H9 (cell line): ENCODE data around the gene MCM8. TPM values are rescaled to one million over a fixed set of nuclear protein-coding genes. Genes with fewer than 3 reads are reported as not detected.

ENCODE experiments used
- DNase-seq: peaks from one replicate; pipeline ENCODE4 v3.0.0-alpha.2; 2017
- H2AFZ ChIP-seq: one replicate; pipeline ENCODE4 v1.6.1; 2013; ENCODE audit warnings: mild to moderate bottlenecking, low read length, control low read depth, moderate library complexity
- H2AK5ac ChIP-seq: 2 replicates; pipeline ENCODE4 v1.6.1; 2013; ENCODE audit warnings: low read length, control low read depth, mixed read lengths; ENCODE audit not compliant: insufficient read length
- H2BK120ac ChIP-seq: one replicate; pipeline ENCODE4 v1.6.1; 2013; ENCODE audit warnings: low read depth, mild to moderate bottlenecking, low read length, control low read depth, inconsistent platforms; ENCODE audit not compliant: poor library complexity, severe bottlenecking
- H2BK12ac ChIP-seq: 2 replicates; pipeline ENCODE4 v1.6.1; 2013; ENCODE audit warnings: low read length, control low read depth, mixed read lengths, low read depth; ENCODE audit not compliant: insufficient read length
- H2BK15ac ChIP-seq: 2 replicates; pipeline ENCODE4 v1.6.1; 2013; ENCODE audit warnings: low read depth, low read length, control low read depth
- H2BK20ac ChIP-seq: one replicate; pipeline ENCODE4 v1.6.1; 2013; ENCODE audit warnings: low read depth, mild to moderate bottlenecking, low read length, control low read depth, inconsistent platforms; ENCODE audit not compliant: poor library complexity, severe bottlenecking
- H2BK5ac ChIP-seq: 2 replicates; pipeline ENCODE4 v1.6.1; 2013; ENCODE audit warnings: low read length, control low read depth, mixed read lengths; ENCODE audit not compliant: insufficient read length
- H3K14ac ChIP-seq: 2 replicates; pipeline ENCODE4 v1.6.1; 2013; ENCODE audit warnings: low read length, control low read depth; ENCODE audit not compliant: insufficient read depth
- H3K18ac ChIP-seq: 2 replicates; pipeline ENCODE4 v1.6.1; 2013; ENCODE audit warnings: low read depth, mild to moderate bottlenecking, mixed read lengths, low read length, control low read depth; ENCODE audit not compliant: insufficient read length
- H3K23ac ChIP-seq: 2 replicates; pipeline ENCODE4 v1.6.1; 2013; ENCODE audit warnings: low read length, control low read depth, mixed read lengths, low read depth; ENCODE audit not compliant: insufficient read length
- H3K23me2 ChIP-seq: 2 replicates; pipeline ENCODE4 v1.6.1; 2013; ENCODE audit warnings: low read depth, mild to moderate bottlenecking, mixed read lengths, low read length, control low read depth; ENCODE audit not compliant: insufficient read length, poor library complexity, severe bottlenecking
- H3K27ac ChIP-seq: 2 replicates; pipeline ENCODE4 v1.5.1; 2013; ENCODE audit warnings: low read length, control low read depth, mixed read lengths, low read depth; ENCODE audit not compliant: insufficient read length
- H3K27me3 ChIP-seq: 2 replicates; pipeline ENCODE4 v1.6.1; 2013; ENCODE audit warnings: low read length, control low read depth, inconsistent platforms; ENCODE audit not compliant: insufficient read depth
- H3K4ac ChIP-seq: 2 replicates; pipeline ENCODE4 v1.6.1; 2013; ENCODE audit warnings: low read depth, mild to moderate bottlenecking, control low read depth, inconsistent platforms, low read length, moderate library complexity
- H3K4me1 ChIP-seq: 2 replicates; pipeline ENCODE4 v1.6.1; 2013; ENCODE audit warnings: low read length, control low read depth, inconsistent platforms; ENCODE audit not compliant: insufficient read depth
- H3K4me2 ChIP-seq: 2 replicates; pipeline ENCODE4 v1.6.1; 2013; ENCODE audit warnings: low read length, control low read depth, mixed read lengths; ENCODE audit not compliant: insufficient read length, insufficient read depth
- H3K56ac ChIP-seq: 2 replicates; pipeline ENCODE4 v1.6.1; 2013; ENCODE audit warnings: low read depth, mild to moderate bottlenecking, mixed read lengths, low read length, control low read depth; ENCODE audit not compliant: insufficient read length
- H3K79me1 ChIP-seq: 2 replicates; pipeline ENCODE4 v1.6.1; 2013; ENCODE audit warnings: low read depth, mild to moderate bottlenecking, moderate library complexity, low read length, control low read depth, inconsistent platforms; ENCODE audit not compliant: insufficient read depth, poor library complexity, severe bottlenecking
- H3K79me2 ChIP-seq: 2 replicates; pipeline ENCODE4 v1.6.1; 2013; ENCODE audit warnings: low read length, control low read depth, inconsistent platforms; ENCODE audit not compliant: insufficient read depth
- H3K9ac ChIP-seq: 2 replicates; pipeline ENCODE4 v1.6.1; 2013; ENCODE audit warnings: low read length, control low read depth, mixed read lengths; ENCODE audit not compliant: insufficient read length; ENCODE audit errors: extremely low read depth
- H3K9me3 ChIP-seq: one replicate; pipeline ENCODE4 v1.6.1; 2013; ENCODE audit warnings: low read depth, low read length, inconsistent platforms; ENCODE audit not compliant: control insufficient read depth
- H3T11ph ChIP-seq: one replicate; pipeline ENCODE4 v1.6.1; 2013; ENCODE audit warnings: mild to moderate bottlenecking, low read length, control low read depth, inconsistent platforms
- H4K20me1 ChIP-seq: one replicate; pipeline ENCODE4 v1.6.1; 2013; ENCODE audit not compliant: control insufficient read depth, insufficient read length, insufficient read depth
- H4K5ac ChIP-seq: 2 replicates; pipeline ENCODE4 v1.6.1; 2013; ENCODE audit warnings: low read depth, mild to moderate bottlenecking, mixed read lengths, low read length, control low read depth; ENCODE audit not compliant: insufficient read length
- H4K8ac ChIP-seq: replicated peaks from 2 replicates; pipeline ENCODE4 v1.6.1; 2013; ENCODE audit warnings: low read length, control low read depth, mixed read lengths, low read depth; ENCODE audit not compliant: insufficient read length
- H4K91ac ChIP-seq: 2 replicates; pipeline ENCODE4 v1.6.1; 2013; ENCODE audit warnings: low read depth, mild to moderate bottlenecking, moderate library complexity, mixed read lengths, low read length, control low read depth; ENCODE audit not compliant: insufficient read length
- H3K27ac Mint-ChIP-seq, 3 experiments: 2 replicates in 2 of 3; 3 replicates in 1 of 3; pipeline ENCODE4 v1.8.0; 2020 to 2021; ENCODE audit warnings: mixed read lengths in 3 of 3, mild to moderate bottlenecking in 1 of 3, moderate library complexity in 1 of 3
- H3K27me3 Mint-ChIP-seq: 2 replicates; pipeline ENCODE4 v1.8.0; 2021; ENCODE audit warnings: low read depth, mild to moderate bottlenecking, moderate library complexity, mixed read lengths
- H3K36me3 Mint-ChIP-seq, 3 experiments: 2 replicates in 2 of 3; 3 replicates in 1 of 3; pipeline ENCODE4 v1.8.0; 2020 to 2021; ENCODE audit warnings: low read depth in 3 of 3, mixed read lengths in 3 of 3; ENCODE audit not compliant: insufficient read depth in 1 of 3
- H3K4me1 Mint-ChIP-seq, 2 experiments: 2 replicates each; pipeline ENCODE4 v1.8.0; 2020; ENCODE audit warnings: mixed read lengths in 2 of 2
- H3K4me3 Mint-ChIP-seq, 2 experiments: 2 replicates in 1 of 2; 3 replicates in 1 of 2; pipeline ENCODE4 v1.8.0; 2020 to 2021; ENCODE audit warnings: mild to moderate bottlenecking in 2 of 2, mixed read lengths in 2 of 2, moderate library complexity in 1 of 2
- H3K9me3 Mint-ChIP-seq, 2 experiments: 2 replicates in 1 of 2; 3 replicates in 1 of 2; pipeline ENCODE4 v1.8.0; 2020; ENCODE audit warnings: mild to moderate bottlenecking in 2 of 2, mixed read lengths in 2 of 2, moderate library complexity in 1 of 2
- CTCF ChIP-seq: fragments of 200-600 bp; sonication (generic); conservative IDR thresholded peaks from 3 replicates; pipeline ENCODE4 v1.8.0; 2021; ENCODE audit warnings: antibody characterized with exemption, mild to moderate bottlenecking
- WGBS: extraction: QIAGEN DNeasy Blood & Tissue Kit; methylation state at CpG from one replicate; pipeline ENCODE4 v1.1.7; 2013; ENCODE audit warnings: missing lambda C conversion rate, low lambda C conversion rate, mixed read lengths; ENCODE audit not compliant: insufficient read length; ENCODE audit errors: extremely low coverage; 5-methylcytosine and 5-hydroxymethylcytosine counted together
- total RNA-seq: library from RNA; stranded (reverse); gene quantifications from 2 replicates; pipeline ENCODE4 v1.2.1, GENCODE V29; 2021

The MCM8 gene
- total RNA-seq, 1 experiment from 2014 or later, result 32.2 TPM

GRCh38 chr20:5908981-5909380 lies 41.5 kb upstream of the MCM8 start:
- Mint-ChIP-seq H3K36me3 (no peaks in the 10 kb centered on the region), H3K4me1 (peaks cover 17 to 24% of the 10 kb centered on the region in 2 experiments), H3K27me3 (peaks cover 40% of the 10 kb centered on the region), H3K9me3 (no peaks in the 10 kb centered on the region), H3K4me3 (no peak overlapping the region), H3K27ac (no peak overlapping the region)
- H4K5ac ChIP-seq, result no peak overlapping the region
- no CpG with 5 or more reads among the region's 2 CpGs for WGBS
- H2AFZ ChIP-seq, result no peak overlapping the region
- H3K23ac ChIP-seq, result no peak overlapping the region
- no peak overlapping the region for H2BK5ac ChIP-seq
- no peak for TF ChIP-seq CTCF
- H3K18ac ChIP-seq, result no peak overlapping the region
- no peaks in the 10 kb centered on the region for H3K23me2 ChIP-seq
- H2BK120ac ChIP-seq, result no peak overlapping the region
- H3K79me2 ChIP-seq, result no peaks in the 10 kb centered on the region
- no peak overlapping the region for H3K9ac ChIP-seq
- no peak overlapping the region for H2AK5ac ChIP-seq
- no peak overlapping the region for H4K91ac ChIP-seq
- no peaks in the 10 kb centered on the region for H3K79me1 ChIP-seq
- no peak for DNase-seq
- H3K4me1 ChIP-seq, result no peaks in the 10 kb centered on the region; the same call in 1 of the 2 replicates
- no peak overlapping the region for H3K4ac ChIP-seq
- no peaks in the 10 kb centered on the region for H4K20me1 ChIP-seq
- no peaks in the 10 kb centered on the region; the same call in 1 of the 2 replicates for H3K27me3 ChIP-seq
- no peak overlapping the region for H2BK15ac ChIP-seq
- H3K14ac ChIP-seq, result no peak overlapping the region
- H3K4me2 ChIP-seq, result no peak overlapping the region
- H3K56ac ChIP-seq, result no peak overlapping the region
- H4K8ac ChIP-seq, result no peak overlapping the region
- H2BK20ac ChIP-seq, result no peak overlapping the region
- no peak overlapping the region for H3K27ac ChIP-seq
- H3T11ph ChIP-seq, result no peak overlapping the region
- no peak overlapping the region for H2BK12ac ChIP-seq
- no peaks in the 10 kb centered on the region for H3K9me3 ChIP-seq
